Measurements from ENCODE around the gene IL16.
"Not testable (repeated sequence)": the region's sequence is repeated elsewhere in the genome, so short reads cannot be mapped to it uniquely, and the experiment has no call there.

Gene IL16

DNA sequence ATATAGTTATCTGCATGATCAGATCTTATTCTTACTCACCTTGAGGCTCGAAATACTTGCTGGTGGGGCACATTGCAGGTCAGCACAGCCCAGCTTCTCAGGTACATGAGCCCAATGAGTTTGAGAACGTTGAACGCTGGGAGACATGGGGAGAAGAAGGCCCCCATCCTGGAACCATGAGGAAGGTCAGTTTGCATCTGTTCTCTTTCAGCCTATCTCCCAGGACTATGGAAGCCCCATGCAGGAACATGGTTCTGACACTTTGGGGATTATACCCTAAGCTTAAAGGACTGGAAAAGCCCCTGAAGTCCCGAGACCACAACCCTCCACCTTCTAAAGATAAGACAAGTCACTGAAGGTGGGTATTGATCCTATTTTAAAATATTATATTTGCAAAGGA lies 144.7 kb downstream of the IL16 start:
- H3K27ac ChIP-seq = no peak overlapping the region
- no peak for TF ChIP-seq ZFX (IDR thresholded peaks at IDR 0.05; ENCODE audit: borderline replicate concordance)
- TF ChIP-seq, protein P1, sequence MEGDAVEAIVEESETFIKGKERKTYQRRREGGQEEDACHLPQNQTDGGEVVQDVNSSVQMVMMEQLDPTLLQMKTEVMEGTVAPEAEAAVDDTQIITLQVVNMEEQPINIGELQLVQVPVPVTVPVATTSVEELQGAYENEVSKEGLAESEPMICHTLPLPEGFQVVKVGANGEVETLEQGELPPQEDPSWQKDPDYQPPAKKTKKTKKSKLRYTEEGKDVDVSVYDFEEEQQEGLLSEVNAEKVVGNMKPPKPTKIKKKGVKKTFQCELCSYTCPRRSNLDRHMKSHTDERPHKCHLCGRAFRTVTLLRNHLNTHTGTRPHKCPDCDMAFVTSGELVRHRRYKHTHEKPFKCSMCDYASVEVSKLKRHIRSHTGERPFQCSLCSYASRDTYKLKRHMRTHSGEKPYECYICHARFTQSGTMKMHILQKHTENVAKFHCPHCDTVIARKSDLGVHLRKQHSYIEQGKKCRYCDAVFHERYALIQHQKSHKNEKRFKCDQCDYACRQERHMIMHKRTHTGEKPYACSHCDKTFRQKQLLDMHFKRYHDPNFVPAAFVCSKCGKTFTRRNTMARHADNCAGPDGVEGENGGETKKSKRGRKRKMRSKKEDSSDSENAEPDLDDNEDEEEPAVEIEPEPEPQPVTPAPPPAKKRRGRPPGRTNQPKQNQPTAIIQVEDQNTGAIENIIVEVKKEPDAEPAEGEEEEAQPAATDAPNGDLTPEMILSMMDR (IDR thresholded peaks at IDR 0.05) = no peak

GRCh38 chr15:81343371-81343770 lies 146.7 kb downstream of the IL16 start:
- H3K27ac ChIP-seq = no peak overlapping the region
- TF ChIP-seq ZFX (IDR thresholded peaks at IDR 0.05; ENCODE audit: borderline replicate concordance) = no peak
- TF ChIP-seq, protein P1 (IDR thresholded peaks at IDR 0.05) = no peak

- H3K27ac ChIP-seq = no peak overlapping the region
- TF ChIP-seq, protein P1 (IDR thresholded peaks at IDR 0.05) = no peak
- TF ChIP-seq ZFX (IDR thresholded peaks at IDR 0.05; ENCODE audit: borderline replicate concordance) = no peak
These were observed 149.9 kb downstream of the IL16 start for GRCh38 chr15:81346611-81347010.

DNA sequence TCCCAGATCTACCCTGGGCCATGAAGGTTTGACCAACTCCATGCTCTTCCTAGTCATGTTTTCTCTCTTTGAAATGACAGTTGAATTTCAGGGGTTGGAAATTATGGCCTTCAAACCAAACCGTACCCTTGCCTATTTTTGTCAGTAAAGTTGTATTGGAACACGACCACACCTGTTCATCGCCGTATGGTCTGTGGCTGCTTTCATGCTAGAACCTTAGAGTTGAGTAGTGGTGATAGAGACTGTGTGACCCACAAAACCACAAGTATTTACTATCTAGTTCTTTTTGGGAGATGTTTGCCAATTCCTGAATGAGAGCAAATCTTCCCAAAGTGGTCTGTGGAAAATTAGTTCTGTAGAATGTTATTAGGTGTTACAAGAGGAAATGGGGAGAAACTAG lies 151.2 kb downstream of the IL16 start:
- TF ChIP-seq, protein P1 (IDR thresholded peaks at IDR 0.05) = no peak
- TF ChIP-seq ZFX (IDR thresholded peaks at IDR 0.05; ENCODE audit: borderline replicate concordance) = no peak

GRCh38 chr15:81348691-81349090 lies 152.0 kb downstream of the IL16 start:
- H3K27ac ChIP-seq = not testable (repeated sequence)

More for the DNA sequence above, 151.2 kb downstream of the IL16 start:
- H3K27ac ChIP-seq = no peak overlapping the region

DNA sequence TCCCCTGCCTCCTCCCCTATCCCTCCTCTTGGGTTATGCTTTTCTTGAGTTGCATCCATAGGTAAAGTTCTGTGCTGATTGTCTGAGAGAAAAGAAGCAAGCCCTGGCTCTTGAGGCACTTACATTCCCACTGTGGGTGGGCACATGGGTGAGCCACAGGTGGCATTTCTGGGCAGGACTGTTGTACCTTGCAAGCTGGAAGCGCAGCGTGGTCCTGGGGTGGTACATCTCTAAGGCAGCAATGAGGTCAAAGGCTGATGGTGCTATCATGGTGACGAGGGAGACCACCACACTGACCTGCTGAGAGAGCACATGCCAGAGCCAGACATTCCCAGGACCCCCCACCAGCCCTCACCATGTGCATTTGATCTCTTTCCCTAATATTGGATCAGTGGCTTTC lies 152.6 kb downstream of the IL16 start:
- H3K27ac ChIP-seq = no peak overlapping the region
- TF ChIP-seq ZFX (IDR thresholded peaks at IDR 0.05; ENCODE audit: borderline replicate concordance) = no peak
- TF ChIP-seq, protein P1 (IDR thresholded peaks at IDR 0.05) = no peak

DNA sequence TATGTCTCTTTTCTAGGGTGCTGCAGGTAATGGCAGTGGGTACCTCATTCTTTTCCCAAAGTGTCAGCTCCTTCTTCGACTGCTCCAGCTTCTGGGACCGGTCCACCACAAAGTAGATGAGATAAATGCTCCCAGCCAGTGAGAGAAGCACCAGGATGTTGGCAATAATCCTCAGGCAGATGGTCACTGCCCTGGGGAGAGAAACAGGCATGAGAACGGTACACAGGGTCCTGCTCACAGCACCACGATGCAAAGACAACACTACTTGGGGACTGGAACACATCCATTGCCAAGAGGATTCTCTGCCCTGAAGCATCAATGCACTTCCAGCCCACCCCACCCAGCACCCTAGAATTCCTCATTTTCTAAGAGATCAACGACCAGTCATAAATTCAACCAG lies 155.0 kb downstream of the IL16 start:
- TF ChIP-seq, protein P1 (IDR thresholded peaks at IDR 0.05) = no peak
- no peak for TF ChIP-seq ZFX (IDR thresholded peaks at IDR 0.05; ENCODE audit: borderline replicate concordance)
- no peak overlapping the region for H3K27ac ChIP-seq

GRCh38 chr15:81356252-81356651 lies 159.6 kb downstream of the IL16 start:
- H3K27ac ChIP-seq = no peak overlapping the region
- no peak for TF ChIP-seq ZFX (IDR thresholded peaks at IDR 0.05; ENCODE audit: borderline replicate concordance)

Measured in 22Rv1 (cell line).